GM18505 (cell line): ENCODE measurements around the gene BCLAF3.

Experiments used
- ATAC-seq: cut with Tn5 transposase; IDR thresholded peaks from one replicate; pipeline ENCODE4 v1.9.1; 2021; ENCODE audit not compliant: unreplicated experiment
- POLR2A ChIP-seq: IDR thresholded peaks from 4 replicates; pipeline ENCODE4 v1.6.1; 2011; ENCODE audit warnings: borderline replicate concordance; ENCODE audit not compliant: insufficient read depth, insufficient read length; ENCODE audit errors: extremely low read depth

BCLAF3 gene

DNA sequence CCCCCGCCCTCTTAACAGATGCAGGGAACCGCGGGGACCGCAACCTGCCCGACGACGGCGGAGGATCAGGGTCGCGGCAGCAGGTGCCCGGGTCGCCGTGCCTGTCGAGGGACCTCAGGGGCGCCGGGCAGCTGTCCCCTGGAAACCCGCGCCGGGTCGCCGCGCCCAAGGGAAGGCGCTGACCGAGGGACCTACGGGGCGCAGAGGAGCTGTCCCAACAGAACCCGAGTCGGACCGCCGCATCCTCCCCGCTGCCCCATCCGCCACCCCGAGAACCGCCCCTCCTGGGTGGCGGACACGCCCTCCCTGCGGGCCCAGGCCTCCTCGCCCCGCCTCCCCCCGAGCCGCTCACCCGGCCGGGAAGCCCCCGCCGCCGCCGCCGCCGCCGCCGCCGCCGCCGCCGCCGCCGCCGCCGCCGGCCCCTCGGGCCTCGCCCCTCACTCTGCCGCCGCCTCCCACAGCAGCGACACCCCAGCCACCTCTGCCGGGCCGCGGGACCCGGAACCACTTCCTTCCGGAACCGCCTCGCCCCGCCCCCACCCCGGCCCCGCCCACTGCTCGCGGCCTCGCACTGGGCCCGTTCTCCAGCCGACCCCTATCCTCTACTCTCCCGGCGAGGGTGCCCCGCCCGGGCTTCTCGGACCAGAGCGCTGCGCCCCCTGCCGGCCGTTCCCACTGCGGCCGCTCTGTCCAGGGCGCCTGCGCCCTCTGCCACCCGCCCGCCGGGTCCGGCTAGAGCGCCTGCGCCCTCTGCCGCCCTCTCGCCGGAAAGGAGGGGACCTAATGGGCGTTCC lies at the start of gene BCLAF3:
Gene BCLAF3, minus strand, starts transcription at position 506 of the 794 bp plus-strand sequence. CDS start 20,797 bp downstream, outside the sequence.
- ATAC-seq: peak; percentile 94
- TF ChIP-seq POLR2A: no peak

DNA sequence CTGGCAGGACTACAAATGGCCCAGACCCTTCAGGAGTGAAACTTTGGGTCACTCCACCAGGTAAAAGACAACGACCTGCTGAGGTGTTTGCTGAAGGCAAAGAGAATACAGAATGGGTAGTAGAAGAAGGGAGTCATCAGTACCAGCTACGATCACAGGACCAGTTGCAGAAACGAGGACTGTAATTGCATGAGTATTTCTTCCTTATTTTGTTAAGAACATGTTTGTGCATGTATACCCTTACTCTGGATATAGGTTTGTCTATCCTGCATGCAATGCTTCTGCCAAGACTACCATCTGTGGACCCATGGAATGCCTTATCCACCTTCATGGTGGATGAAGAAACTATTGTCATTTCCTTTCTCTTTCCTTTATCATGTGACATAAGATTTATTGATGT lies 48.1 kb upstream of the BCLAF3 start:
- no peak for ATAC-seq
- no peak for TF ChIP-seq POLR2A

DNA sequence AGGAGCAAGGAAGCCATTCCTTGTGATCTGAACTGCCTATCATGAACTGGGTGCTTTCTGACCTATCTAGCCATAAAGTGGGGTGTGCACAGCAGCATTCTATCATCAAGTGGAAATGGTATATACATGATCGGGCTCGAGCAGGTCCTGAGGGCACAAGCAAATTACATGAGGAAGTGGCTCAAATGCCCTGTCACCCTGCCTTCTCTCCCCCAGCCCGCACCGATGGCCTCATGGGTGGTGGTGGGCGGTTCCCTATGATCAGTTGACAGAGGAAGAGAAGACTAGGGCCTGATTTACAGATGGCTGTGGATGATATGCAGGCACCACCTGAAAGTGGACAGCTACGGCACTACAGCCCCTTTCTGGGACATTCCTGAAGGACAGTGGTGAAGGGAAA lies 46.3 kb upstream of the BCLAF3 start:
- ATAC-seq: no peak
- no peak for TF ChIP-seq POLR2A

DNA sequence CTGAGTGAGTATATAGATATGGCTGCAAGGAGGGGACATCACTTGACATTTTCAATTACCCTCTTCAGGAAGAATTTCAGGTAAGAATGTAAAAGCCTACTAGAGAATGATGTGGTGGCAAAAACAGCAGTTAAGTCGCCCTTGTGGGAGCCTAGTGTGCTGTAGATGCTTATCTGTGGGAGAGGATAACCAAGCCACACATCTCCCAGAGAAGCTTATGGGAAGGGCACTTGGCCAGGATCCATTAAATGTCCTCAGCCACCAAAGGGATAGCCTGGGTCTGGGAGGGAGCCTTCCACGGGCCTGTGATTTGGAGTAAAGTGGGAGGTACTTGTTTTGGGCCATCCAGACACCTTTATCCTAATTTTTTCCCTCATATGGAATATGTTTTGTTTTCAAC lies 41.3 kb upstream of the BCLAF3 start:
- no peak for TF ChIP-seq POLR2A
- ATAC-seq: no peak

DNA sequence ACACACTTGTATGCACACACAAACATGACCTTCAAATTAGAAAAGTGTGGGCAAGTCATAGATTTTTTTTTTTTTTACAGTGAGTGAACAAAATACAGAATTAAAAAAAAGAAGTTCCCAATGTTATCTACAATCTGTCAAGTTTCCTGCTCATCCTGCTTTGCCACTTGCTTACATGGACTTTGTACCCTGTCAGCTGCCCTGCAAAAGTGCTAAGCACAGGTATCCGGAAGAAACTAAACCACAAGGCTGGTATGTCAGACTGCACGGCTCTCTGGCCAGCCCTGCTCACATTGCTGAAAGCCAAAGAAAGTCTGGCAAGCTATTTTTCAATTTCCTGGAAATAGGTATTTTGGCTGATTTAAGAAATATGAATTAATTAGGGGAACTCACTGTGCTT lies 38.9 kb upstream of the BCLAF3 start:
- TF ChIP-seq POLR2A: no peak
- no peak for ATAC-seq

DNA sequence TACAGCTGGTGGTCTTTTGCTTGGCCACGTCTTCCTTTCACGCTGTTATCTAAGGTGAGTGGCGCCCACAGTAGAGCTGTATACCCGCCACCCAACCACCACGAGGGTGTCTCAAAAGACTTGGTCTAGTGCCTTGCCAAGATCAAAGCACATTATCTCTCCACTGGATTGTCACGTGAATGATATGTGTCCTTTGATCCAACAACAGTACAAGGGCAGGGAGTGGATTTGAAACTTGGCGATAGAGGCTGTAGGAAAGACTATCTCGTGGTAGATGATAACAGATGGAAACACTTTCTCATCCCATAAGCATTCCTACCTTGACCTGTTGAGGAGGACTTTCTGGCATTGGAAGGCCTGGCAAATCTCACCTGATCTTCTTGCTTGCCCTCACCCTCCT lies 37.7 kb upstream of the BCLAF3 start:
- no peak for TF ChIP-seq POLR2A
- ATAC-seq: no peak

DNA sequence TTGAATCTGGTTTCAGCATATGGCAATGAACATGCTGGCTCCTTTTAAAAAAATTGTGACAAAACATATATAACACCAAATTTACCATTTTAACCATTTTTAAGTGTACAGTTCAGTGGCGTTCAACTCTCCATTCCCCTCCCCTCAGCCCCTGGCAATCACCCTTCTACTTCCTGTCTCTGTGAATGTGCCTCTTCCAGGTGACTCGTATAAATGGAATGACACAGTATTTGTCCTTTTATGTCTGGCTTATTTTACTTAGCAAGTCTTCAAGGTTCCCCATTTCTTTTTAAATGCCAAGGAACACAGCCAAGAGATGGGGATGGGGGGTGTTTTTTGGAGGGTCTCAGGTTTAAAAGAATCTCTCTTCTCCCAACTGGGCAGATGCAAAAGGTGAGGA lies 35.4 kb upstream of the BCLAF3 start:
- no peak for ATAC-seq
- no peak for TF ChIP-seq POLR2A

DNA sequence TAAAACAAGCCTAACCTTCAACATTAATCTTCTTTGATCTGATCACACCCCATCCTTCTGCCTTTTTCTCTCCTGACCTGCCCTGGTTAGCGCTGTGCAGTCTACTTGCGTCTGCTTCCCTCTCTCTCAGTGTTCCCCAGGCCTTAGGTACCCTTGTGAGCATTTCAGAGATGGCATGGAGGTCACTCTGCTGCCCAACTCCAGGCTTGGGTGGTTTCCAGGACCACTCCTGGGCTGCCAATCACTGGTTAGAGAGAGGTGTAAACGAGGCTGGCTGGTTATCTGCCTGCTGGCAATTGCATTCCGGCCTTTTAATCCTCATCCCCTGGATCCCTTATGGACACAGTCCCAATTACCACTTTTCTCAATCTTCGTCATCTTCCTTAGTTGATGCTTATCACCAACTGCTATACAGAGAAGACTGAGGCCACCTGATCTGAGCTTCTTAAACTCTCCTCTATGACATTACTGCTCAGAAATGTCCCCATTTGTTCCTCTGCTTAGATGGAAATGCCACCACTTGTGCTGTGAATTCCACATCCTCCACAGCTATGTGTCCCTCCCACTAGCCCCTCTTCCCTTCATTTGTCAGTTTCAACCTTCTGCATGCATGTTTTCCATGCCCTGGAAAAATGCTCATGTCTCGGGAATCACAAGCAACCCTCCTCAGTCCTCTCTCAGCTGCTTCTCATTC lies 29.0 kb upstream of the BCLAF3 start:
- no peak for ATAC-seq
- TF ChIP-seq POLR2A: no peak

DNA sequence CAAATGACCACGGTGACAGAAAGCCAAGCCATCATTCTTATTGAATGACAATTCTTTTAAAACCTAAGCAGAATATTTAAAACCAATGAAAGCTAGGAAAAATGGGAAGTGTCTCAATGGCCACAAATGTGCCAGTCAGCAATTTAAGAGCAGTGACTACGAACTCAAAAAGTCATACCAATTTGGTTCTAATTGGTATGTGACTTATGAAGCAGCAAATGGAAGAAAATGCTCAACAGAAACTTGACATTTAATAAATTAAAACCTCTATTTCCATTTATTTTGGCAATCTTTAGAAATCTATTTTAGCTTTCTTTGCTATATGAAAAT lies 25.7 kb upstream of the BCLAF3 start:
- no peak for ATAC-seq
- TF ChIP-seq POLR2A: no peak

DNA sequence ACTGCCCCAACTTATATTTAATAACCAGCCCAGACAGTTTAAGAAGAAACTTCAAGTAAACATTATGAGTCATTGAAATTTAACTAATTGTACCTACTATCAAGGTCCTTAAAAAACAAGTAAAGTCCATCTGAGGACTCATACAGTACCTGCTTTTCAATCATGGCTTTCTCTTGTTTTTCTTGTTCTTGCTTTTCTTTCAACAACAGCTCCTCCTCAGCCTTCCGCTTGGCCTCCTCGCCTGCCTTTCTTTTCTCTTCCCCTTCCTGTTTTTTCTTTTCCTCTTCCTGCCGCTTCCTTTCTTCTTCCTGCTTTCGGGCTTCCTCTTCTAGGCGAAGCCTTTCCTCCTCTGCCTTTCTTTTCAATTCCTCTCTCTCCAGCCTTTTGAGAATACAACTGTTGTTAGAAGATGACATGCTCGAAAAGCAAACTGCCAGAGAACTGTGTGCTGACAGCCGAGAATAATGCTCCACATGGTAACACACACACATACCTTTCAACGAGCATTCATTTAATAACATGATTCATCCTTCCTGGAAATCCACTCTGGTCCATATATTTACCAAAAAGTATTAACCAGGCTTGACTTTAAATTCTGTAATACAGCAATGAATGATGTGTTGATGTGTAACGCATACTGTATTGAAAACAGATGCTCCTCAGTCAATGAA lies 25.2 kb upstream of the BCLAF3 start:
- ATAC-seq: no peak
- TF ChIP-seq POLR2A: no peak

DNA sequence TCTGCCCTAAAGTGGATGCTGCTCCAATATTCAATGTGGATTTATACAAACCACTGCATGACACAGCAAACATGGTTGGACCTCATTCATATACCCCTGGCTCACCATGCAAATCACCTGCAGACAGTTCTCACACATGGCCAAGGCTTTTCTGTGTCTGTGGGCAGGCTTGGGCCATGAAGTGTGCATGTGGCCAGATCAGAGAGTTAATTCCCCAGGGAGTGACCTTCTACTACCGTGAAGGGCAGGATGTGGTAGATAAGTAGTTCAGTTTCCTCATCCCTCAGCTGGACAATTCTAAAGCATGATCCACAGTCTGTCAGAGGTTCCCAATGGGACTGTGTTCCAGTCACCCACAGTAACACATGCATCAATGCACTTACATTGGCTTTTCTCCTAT lies 24.6 kb upstream of the BCLAF3 start:
- TF ChIP-seq POLR2A: no peak
- no peak for ATAC-seq

DNA sequence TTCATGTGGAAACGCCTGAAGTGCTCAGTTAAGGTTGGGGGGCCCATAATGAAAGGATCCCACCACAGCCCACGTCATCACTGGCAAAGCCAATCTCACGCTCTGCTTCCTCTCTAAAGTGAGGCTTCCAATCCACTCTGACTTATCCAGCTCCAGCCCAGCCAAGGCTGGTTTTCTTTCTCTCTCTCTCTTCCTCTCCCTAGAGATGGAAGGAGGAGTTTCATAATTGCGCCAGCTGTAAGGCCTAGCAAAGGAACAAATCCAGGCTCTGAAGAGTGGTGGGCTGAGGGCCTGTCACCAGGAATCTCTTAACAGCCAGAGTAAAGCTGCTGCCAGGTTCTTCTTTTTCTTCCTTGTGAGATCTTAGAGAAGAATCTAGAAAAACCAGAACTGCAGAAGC lies 20.7 kb upstream of the BCLAF3 start:
- TF ChIP-seq POLR2A: no peak
- ATAC-seq: no peak

DNA sequence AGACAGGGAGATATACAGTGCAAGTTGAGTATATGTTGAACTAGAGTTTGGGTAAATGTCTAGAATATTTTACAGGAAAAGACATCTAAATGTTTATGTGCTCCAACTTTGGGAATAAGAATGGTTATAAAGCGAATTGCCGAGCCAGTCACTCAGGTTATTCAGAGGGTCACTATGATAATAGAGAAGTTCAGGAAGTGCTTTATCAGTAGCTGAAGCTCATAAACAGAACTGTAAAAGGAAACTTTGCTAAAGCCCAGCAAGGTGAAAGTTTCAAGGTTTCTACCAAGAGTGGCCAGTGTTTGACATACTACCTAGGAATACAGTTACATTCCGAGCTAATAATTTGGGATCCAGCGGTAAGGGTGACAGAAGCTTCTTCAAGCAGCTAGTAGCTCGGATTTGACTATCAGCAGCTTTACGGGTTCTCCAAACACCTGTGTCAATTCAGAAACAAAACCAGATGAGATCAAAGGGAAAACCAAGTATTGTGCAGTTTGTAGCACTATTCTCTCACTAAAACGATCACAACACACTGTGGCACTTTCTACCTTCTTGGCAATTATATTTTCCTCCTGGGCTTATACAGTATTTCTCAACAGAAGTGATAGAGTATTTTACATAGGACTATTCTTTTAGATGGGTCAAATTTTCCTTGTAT lies 17.2 kb upstream of the BCLAF3 start:
- no peak for ATAC-seq
- no peak for TF ChIP-seq POLR2A
